Rectal smooth muscle tissue (tissue), 1 donor: ENCODE data around the gene EFCAB10.
A peak's percentile ranks its signal among the peaks of the same experiment; 100 is the strongest.
"Not testable (repeated sequence)": the region's sequence is repeated elsewhere in the genome, so short reads cannot be mapped to it uniquely, and the experiment has no call there.

Experiments used
- H3K27ac ChIP-seq: one replicate; pipeline ENCODE4 v1.7.0; 2013; ENCODE audit warnings: low read depth, low read length, inconsistent platforms
- H3K27me3 ChIP-seq: one replicate; pipeline ENCODE4 v1.7.0; 2013; ENCODE audit warnings: low read length; ENCODE audit not compliant: control insufficient read depth, insufficient read depth
- H3K36me3 ChIP-seq: one replicate; pipeline ENCODE4 v1.7.0; 2013; ENCODE audit warnings: low read length; ENCODE audit not compliant: control insufficient read depth, insufficient read depth
- H3K4me1 ChIP-seq: one replicate; pipeline ENCODE4 v1.7.0; 2013; ENCODE audit warnings: low read length; ENCODE audit not compliant: control insufficient read depth, insufficient read depth
- H3K4me3 ChIP-seq: one replicate; pipeline ENCODE4 v1.7.0; 2013; ENCODE audit warnings: low read length
- H3K9ac ChIP-seq: one replicate; pipeline ENCODE4 v1.7.0; 2013; ENCODE audit warnings: low read length

The EFCAB10 gene

GRCh38 chr7:105559926-105560325, 21.4 kb downstream of the EFCAB10 start:
- no peak overlapping the region for H3K9ac ChIP-seq
- H3K4me3 ChIP-seq, result no peak overlapping the region
- no peak overlapping the region for H3K27ac ChIP-seq
- H3K4me1 ChIP-seq, result no peaks in the 10 kb centered on the region
- no peaks in the 10 kb centered on the region for H3K27me3 ChIP-seq
- H3K36me3 ChIP-seq, result peaks cover 11% of the 10 kb centered on the region

- no peak overlapping the region for H3K9ac ChIP-seq
- no peaks in the 10 kb centered on the region for H3K27me3 ChIP-seq
- peaks cover 3% of the 10 kb centered on the region for H3K4me1 ChIP-seq
- no peak overlapping the region for H3K27ac ChIP-seq
- no peak overlapping the region for H3K4me3 ChIP-seq
- peaks cover 15% of the 10 kb centered on the region for H3K36me3 ChIP-seq
These were observed 43.0 kb downstream of the EFCAB10 start for GRCh38 chr7:105538339-105538738.

- Histone ChIP-seq H3K27me3 (no peaks in the 10 kb centered on the region), H3K9ac (peak overlapping the region; percentile 99), H3K36me3 (no peaks in the 10 kb centered on the region), H3K4me3 (peak overlapping the region; percentile 89), H3K27ac (peak overlapping the region; percentile 85), H3K4me1 (peaks cover 10% of the 10 kb centered on the region)
These were observed 48.4 kb downstream of the EFCAB10 start for GRCh38 chr7:105532709-105533460.

GRCh38 chr7:105531792-105532671, 49.3 kb downstream of the EFCAB10 start, which contains the start of gene RINT1:
Gene RINT1, plus strand, starts transcription at chr7:105532201. Its CDS starts 115 bp downstream, at chr7:105532316.
- Histone ChIP-seq H3K27me3 (no peaks in the 10 kb centered on the region), H3K9ac (peak within 1 kb of the TSS; percentile 99), H3K4me3 (peak within 1 kb of the TSS; percentile 89), H3K4me1 (peaks cover 10% of the 10 kb centered on the region), H3K27ac (peak within 1 kb of the TSS; percentile 85), H3K36me3 (no peaks in the 10 kb centered on the region)

- no peak overlapping the region for H3K27ac ChIP-seq
- no peaks in the 10 kb centered on the region for H3K27me3 ChIP-seq
- H3K4me1 ChIP-seq, result peaks cover 10% of the 10 kb centered on the region
- no peak overlapping the region for H3K9ac ChIP-seq
- H3K36me3 ChIP-seq, result no peaks in the 10 kb centered on the region
- H3K4me3 ChIP-seq, result no peak overlapping the region
These were observed 50.7 kb downstream of the EFCAB10 start for GRCh38 chr7:105530546-105530945.

GRCh38 chr7:105530126-105530525, 51.2 kb downstream of the EFCAB10 start:
- Histone ChIP-seq H3K4me3 (no peak overlapping the region), H3K36me3 (no peaks in the 10 kb centered on the region), H3K4me1 (peaks cover 10% of the 10 kb centered on the region), H3K27me3 (no peaks in the 10 kb centered on the region), H3K9ac (no peak overlapping the region), H3K27ac (no peak overlapping the region)

GRCh38 chr7:105527737-105528136, 53.6 kb downstream of the EFCAB10 start:
- H3K36me3 ChIP-seq, H3K27ac ChIP-seq, H3K27me3 ChIP-seq, H3K9ac ChIP-seq, H3K4me3 ChIP-seq, H3K4me1 ChIP-seq: not testable (repeated sequence)

- H3K27ac ChIP-seq, result no peak overlapping the region
- no peaks in the 10 kb centered on the region for H3K36me3 ChIP-seq
- H3K27me3 ChIP-seq, result no peaks in the 10 kb centered on the region
These were observed 56.5 kb downstream of the EFCAB10 start for GRCh38 chr7:105524840-105525239.

GRCh38 chr7:105524423-105524822, 56.9 kb downstream of the EFCAB10 start:
- not testable (repeated sequence) for H3K36me3 ChIP-seq, H3K27ac ChIP-seq, H3K4me1 ChIP-seq, H3K9ac ChIP-seq, H3K27me3 ChIP-seq, H3K4me3 ChIP-seq

More at GRCh38 chr7:105524840-105525239, 56.5 kb downstream of the EFCAB10 start:
- Histone ChIP-seq H3K9ac (no peak overlapping the region), H3K4me3 (no peak overlapping the region), H3K4me1 (no peaks in the 10 kb centered on the region)

- H3K4me1 ChIP-seq, result no peaks in the 10 kb centered on the region
- no peaks in the 10 kb centered on the region for H3K27me3 ChIP-seq
- H3K9ac ChIP-seq, result peak within 1 kb of the TSS; percentile 32
- peaks cover 2% of the 10 kb centered on the region for H3K36me3 ChIP-seq
- H3K27ac ChIP-seq, result peak within 1 kb of the TSS; percentile 90
- H3K4me3 ChIP-seq, result peak within 1 kb of the TSS; percentile 78
These were observed 59.4 kb downstream of the EFCAB10 start, which contains the start of gene PUS7 for GRCh38 chr7:105521717-105522463. Gene PUS7, minus strand, starts transcription at chr7:105522271. Its CDS starts 13,759 bp downstream, at chr7:105508512.

GRCh38 chr7:105521027-105521716, 60.1 kb downstream of the EFCAB10 start:
- peak overlapping the region; percentile 77 for H3K4me3 ChIP-seq
- peak overlapping the region; percentile 84 for H3K27ac ChIP-seq

More at GRCh38 chr7:105521027-105521716, 60.1 kb downstream of the EFCAB10 start:
- Histone ChIP-seq H3K36me3 (peaks cover 2% of the 10 kb centered on the region), H3K4me1 (no peaks in the 10 kb centered on the region), H3K9ac (peak overlapping the region; percentile 32), H3K27me3 (no peaks in the 10 kb centered on the region)
